Left renal cortex interstitium (tissue), 4 donors: ENCODE data around the gene CD109. TPM values are rescaled to one million over a fixed set of nuclear protein-coding genes. Genes with fewer than 3 reads are reported as not detected.
"Not testable (repeated sequence)": the region's sequence is repeated elsewhere in the genome, so short reads cannot be mapped to it uniquely, and the experiment has no call there.

Experiments used
- DNase-seq, 4 donors: peaks; one replicate each; pipeline ENCODE4 v3.0.0-alpha.2; 2013; ENCODE audit warnings: low read depth in 4 of 4, low spot score in 2 of 4, missing footprints in 1 of 4
- polyA plus RNA-seq, 4 donors: library from polyadenylated mRNA; unstranded; fragments of 120-200 nt; gene quantifications; one replicate each; pipeline ENCODE4 v1.2.1, GENCODE V29; 2013; ENCODE audit not compliant: insufficient read length in 4 of 4

Gene CD109
- polyA plus RNA-seq, 4 donors: 11.1 to 15.5 (median 12.8) TPM

DNA sequence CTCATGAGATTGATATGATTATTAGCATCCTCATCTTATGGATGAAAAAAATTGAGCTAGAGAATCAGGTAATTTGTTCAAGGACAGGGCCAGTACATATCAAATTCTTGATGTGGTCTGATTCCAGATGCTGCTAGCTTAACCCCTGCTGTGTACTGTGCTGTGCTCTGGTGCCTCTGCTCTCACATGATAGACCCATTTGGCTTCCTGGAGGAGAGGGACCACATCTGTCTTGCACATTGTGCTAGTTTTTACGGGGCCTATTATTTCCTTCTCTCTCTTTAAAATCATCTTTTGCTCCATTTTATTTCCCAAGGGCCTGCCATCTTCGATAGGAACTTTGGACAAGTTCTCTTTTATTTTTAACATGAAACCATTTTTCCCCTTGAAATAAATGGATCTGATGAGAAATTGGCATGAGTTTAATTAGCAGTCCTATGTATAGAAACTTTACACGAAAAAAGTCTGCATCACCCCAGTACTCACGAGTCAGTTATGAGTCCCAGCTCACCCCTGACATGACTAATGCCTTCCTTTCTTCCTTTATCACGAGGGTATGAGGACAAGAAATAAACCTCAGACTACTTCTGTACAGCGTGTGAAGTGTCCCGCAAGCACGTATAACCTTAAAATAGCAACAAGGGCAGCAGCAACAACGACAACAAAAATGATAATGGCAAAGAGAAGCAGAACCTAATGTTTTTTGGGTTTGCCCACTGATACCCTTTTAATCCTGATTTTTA, 26.5 kb downstream of the CD109 start:
- DNase-seq: no peak

DNA sequence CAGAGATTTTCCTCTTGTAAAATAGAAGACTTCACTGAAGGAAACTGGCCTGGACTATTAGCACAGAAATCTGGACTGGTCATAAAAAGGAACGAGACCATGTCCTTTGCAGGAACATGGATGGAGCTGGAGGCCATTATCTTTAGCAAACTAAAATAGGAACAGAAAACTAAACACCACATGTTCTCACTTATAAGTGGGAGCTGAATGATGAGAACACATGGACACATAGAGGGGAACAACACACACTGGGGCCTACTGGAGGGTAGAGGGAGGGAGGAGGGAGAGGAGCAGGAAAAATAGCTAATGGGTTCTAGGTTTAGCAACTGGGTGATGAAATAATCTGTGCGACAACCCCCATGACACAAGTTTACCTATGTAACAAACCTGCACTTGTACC, 27.5 kb downstream of the CD109 start:
- DNase-seq: not testable (repeated sequence)

DNA sequence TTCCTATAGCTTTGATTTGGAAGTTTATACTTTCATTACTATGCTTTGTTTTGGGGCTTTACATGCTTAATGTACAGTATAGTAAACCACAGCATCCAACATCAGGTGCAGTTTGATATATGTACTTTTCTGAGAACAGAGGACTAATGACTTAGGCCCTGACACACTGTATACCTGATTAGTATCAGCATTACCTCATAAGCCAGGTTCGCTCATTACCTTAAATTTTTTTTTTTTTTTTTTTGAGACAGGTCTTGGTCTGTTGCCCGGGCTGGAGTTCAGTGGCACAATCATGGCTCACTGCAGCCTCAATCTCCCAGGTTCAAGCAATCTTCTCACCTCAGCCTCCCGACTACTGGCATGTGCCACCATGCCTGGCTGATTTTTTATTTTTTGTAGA, 28.4 kb downstream of the CD109 start:
- DNase-seq: no peak

DNA sequence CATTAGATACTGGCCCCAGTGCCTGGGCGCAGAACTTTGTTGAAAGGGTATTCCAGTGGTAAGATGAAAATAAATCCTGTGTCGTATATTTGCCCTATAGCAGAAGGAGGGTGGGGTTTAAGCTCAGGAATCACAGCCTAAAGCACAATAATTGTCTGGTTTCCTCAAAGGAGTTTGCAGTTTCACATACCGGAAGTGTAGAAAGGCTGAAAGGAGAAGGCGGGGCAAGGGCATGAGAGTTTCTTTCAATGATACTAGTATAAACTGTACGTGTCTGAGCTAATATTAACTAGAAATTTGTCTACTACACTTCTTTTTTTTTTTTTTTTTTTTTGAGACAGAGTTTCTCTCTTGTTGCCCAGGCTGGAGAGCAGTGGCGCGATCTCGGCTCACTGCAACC, 29.2 kb downstream of the CD109 start:
- peak in 1 of 4 donors; percentile 13 for DNase-seq

DNA sequence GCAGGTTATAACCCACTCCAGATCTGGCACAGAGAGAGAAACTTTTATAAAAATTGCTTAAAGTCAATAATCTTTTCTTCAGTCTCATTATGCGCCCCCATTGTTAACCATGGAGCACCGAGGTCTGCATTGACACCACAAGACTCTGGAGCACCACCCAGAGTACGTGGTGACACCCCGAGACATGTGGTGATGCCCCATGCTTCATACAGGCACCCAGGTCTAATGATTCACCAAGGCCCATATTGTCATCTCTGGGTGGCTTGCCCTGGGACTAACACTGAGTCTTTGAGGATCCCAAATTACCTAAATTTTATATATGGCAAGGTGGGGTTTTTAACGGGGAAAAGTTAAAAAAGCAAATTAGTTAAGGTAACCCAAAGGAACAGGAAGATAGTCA, 31.1 kb downstream of the CD109 start:
- no peak for DNase-seq

DNA sequence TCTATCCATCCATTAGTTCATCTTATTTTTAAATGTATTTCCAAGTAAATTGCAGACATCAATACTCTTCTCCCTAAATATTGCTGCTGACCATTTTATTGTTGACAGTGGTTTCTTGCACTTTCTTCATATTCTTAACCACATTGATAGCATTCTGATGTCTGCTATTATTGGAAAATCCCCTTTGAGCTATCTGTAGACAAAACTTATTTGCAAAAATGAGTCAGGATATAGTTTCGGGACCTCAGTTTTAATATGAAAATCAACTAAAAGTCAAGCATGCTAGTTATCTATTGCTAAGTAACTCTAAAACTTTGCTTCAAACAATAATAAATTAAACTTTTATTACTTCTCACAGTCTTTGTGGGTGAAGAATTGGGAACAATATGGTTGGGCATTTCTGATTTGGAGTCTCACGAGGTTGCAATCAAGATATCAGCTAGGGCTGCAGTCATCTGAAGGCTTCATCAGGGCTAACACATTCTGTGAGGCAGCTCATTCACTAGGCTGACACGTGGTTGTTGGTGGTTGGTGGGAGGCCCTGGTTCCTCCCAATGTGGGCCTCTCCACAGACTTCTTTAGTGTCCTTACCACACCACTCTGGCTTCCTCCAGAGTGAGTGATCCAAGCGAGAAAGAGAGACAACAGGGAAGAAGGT, 32.7 kb downstream of the CD109 start:
- DNase-seq: no peak

DNA sequence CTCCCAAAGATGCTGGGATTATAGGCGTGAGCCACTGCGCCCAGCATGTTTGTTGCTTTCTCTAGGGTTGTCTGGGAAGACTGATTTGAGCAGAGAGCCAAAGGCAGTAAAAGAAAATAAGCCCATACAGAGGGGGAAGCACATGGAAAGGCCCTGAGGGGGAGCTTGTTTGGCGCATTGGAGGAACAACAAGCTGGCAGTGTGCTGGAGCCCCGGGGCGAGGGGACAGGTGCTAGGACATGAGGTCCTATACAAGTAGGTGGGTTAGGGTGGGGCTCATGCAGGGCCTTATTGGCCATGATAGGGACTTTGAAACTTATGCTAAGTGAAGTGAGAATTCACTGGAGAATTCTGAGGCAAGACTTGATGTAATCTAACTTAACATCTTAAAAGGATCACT, 35.3 kb downstream of the CD109 start:
- DNase-seq: no peak

DNA sequence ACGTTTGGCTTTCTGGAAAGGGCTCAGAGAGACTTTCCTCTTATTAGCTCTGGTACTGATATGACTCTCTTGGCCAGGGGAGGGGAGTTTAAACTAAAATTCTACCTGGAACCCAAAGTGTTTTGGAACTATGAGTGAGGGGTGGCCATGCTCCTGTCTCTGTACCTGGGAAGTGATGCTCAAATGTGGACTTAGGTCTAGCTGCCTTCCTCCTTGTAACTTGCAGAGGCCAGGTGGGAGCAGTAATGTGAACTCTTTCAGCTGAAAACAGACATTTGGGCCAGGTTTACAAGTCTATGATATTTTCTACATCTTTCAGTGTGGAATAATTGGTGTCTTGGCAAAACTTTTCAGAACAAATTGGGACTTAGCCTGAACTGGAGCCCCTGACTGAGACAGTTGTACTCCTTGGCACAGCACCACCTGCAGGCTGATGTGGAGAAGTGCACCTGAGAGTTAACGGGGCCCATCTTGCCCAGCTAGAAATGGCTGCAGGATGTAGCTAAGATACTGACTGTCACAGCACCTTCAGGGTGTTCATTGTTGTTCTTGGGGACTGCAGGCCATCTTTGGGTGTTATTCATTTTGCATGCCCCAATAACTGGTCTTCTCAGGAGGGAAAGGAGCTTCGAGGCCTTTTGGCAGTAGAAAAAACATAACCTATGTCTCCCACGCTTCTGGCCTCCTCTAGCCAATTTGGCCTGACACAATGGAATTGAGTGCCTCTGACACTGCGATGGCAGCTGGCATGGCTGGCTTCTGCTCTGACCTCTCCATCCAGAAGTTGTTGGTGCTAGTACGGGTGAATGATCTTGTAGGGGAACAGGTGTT, 37.1 kb downstream of the CD109 start:
- peak in 3 of 4 donors; percentile 26 to 62 (median 37) for DNase-seq

DNA sequence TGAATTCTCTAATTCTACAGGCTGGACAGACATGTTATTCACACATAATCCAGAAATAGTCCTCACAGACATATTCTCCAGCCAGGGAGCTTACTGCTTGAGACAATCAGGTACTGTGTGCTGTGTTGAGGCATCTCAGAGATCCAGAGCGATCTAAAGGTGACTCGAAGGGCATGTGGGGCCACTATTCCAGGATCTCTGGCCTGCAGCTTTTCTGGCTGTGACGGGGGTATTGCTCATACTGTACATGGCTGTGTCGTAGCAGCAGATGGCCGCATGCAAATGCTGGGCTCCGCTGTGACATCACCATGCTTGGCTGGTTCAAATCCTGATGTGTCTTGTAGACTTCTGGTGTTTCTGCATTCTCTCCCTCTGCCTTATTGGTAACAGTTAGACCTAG, 37.8 kb downstream of the CD109 start:
- no peak for DNase-seq

DNA sequence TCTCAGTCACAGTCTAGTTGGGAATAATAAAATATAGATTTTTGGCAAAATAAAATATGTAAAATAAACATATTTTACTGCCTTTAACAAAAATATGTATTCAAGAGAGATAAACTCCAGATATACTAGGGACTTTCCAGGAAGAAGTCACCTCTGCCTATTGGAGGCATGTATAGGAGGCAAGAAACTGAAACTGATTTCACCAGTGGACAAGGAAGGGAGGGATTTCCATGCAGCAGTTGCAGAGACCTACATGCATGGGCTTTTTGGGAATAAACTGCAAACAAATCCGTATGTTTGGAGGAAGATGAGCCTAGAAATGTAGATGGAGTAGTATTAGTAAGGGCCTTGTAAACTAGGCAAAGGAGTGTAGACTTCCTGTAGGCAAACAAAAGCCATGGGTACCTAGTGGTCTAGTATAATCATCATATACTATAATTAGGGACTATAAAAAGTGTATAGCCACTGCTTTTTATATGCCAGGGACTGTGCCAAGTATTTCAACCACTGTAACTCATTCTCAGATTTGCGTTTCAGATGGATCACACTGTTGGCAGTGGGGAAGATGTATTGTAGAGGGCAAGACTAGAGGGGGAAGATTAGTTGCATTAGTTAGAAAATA, 38.9 kb downstream of the CD109 start:
- DNase-seq: no peak

DNA sequence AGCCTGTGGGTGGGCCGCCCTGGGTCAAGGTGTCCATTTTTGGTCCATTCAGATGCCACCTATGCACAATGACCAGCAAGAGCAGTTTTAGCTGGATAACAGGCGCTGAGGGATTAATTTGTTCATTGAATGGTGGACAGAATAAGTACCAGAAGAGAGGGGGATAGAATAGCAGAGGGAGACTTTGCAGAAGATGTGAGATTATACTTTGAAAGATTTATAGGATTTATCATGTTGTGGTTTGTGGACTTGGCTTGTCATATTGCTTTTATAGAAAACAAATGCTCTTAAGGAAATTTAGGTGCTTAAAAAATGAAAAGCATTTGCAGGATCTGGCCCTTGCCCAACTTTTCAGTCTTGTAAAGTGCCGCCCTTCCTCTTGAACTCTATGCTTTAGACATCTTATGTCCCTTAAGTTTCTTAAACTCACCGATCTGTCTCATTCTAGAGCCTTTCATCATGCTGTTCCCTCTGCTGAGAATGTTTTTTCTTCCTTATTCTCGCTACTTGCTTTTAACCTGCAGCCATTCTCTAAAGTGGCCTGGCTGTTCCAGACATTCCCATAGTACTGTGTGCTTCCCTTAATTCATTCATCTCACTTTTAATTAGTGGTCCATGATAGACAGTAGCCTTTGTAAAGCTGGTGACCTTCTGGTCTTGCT, 42.5 kb downstream of the CD109 start:
- DNase-seq: no peak

DNA sequence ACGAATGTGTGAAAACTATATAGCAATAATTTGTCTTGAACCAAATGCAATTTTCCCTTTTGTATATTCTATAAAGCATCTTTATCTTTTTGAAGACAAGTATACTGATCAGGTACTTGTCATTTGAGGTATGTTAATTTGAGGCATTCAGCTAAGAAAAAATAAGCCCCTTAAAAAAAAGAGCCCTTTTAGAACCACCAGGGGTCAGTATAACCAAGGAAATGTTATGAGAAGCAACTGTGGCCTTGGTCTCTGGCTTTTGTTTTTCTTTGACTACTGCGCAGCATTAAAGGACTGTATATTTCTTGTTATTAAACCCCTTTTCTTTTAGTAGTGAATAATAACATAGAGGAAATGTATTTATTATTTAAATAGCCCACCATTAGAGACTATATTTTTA, 43.1 kb downstream of the CD109 start:
- DNase-seq: peak in 3 of 4 donors; percentile 40 to 70 (median 52)

DNA sequence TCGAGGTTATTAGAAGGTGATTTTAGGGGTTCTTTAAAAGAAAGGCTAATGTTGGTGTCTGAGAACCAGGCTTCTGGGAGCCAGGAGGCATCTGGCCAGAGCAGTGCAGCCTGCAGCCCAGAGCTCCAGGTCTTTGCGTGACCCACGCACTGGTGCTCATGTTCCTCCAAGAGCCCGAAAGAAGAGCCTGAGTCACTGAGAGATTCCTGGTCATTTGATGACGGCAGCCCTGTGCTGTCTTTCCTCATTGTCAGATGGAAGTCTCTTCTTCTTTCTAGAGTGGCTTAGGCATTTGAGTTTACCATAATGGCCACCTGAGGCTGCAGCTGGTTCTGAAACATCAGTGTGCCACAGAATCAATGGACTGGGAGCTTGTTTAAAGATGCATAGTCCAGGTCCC, 46.4 kb downstream of the CD109 start:
- no peak for DNase-seq

DNA sequence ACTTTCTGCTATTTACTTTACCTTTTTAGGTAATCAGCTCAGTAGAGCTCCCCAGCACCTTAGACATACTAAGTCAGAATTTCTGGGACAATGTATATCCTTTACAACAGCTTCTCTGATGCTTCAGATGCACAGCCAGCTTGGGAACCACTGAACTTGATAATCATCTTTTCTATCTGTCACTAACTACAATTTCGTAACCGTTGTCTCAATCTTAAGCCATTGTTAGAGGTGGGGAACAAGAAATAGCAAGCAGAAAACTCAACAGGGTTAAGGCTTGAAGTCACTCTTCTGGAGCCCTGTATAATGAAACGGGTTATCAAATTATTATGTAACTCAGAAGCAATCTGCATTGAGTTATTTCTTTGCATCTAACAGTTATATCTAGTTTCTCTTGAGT, 47.1 kb downstream of the CD109 start:
- no peak for DNase-seq

DNA sequence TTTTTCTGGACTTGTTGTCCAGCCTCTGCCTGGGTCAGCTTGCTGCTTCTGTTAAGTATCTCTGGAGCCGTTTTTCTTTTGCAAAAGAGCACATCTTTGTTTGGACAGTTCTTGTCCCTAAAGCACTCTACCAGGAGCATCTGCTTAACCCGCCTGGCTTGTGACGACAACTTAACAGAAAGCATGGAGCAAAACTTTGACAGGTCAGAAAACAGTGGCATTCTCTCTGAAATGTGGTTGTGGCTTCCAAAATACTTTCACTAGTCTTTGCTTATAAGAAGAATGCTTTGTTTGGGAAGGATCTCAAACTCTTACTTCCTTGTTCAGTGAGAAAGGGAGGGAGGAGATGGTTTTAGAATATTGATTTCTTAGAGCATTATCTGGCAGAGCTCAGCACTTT, 47.6 kb downstream of the CD109 start:
- no peak for DNase-seq

DNA sequence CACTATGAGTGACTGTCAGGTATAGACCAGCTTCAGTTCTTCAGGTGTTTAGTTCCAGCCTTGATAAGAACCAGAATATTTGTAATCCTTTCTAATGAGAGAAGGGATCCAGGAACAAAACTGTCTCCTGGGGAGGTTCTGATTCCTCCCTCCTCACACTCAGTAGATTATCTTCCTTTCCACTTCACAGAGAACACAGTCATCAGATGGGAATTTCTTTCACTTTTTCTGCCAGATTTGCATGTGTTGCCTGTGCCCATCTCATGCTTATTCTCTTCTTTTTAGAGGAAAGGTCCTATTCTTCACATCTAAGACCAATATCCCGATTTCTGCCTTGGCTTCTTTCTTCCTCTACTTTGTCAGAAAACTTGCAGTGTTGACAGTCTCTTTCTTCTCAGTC, 50.8 kb downstream of the CD109 start:
- DNase-seq: no peak

DNA sequence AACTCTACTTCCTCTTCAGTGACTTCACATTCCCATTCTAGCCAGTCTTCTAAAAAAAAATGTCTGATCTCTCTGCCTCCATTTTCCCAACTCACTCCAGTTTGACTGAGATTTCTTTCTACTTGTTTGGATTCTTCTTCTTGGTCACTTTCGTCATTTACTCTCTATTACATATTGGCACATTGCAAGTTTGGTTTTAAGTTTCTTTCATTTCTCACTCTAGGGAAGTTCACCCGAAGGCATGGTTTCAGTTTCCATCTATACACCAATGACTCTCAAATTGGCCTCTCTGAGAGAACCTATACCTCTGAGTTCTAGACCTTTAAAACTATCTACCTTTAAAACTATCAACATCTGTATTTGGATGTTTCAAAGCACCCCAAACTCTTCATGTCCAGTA, 51.3 kb downstream of the CD109 start:
- no peak for DNase-seq

DNA sequence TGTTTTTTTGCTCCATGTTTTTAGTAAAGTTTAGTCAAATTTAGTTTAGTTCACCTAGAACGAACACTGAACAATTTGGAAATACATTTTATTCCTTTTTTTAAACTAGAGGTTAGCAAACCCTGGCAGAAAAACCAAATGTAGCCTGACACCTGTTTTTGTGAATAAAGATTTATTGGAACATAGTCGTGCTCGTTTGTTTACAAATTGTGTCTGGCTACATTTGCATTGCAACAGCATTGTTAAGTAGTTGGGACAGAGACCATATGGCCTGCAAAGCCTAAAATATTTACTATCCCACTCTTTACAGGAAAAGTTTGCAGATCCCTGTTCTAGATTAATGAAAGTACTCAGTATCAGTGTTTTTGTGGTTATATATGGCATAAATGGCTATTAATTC, 56.9 kb downstream of the CD109 start:
- no peak for DNase-seq

DNA sequence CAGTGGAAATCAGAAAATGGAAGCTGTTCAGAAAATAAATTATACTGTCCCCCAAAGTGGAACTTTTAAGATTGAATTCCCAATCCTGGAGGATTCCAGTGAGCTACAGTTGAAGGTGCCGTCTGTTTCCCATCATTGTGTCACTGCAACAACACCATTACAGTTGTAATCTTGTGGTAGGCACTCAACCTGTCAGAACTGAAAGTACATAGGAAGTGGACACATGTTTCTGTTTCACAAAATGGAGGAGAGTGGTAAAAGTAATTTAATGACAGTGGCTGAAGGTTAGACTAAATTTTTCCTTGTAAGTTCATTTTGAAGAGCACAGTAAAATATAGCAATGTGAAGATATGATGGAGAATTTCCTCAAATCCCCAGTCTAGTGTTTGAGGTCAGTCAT, 70.0 kb downstream of the CD109 start:
- DNase-seq: no peak

DNA sequence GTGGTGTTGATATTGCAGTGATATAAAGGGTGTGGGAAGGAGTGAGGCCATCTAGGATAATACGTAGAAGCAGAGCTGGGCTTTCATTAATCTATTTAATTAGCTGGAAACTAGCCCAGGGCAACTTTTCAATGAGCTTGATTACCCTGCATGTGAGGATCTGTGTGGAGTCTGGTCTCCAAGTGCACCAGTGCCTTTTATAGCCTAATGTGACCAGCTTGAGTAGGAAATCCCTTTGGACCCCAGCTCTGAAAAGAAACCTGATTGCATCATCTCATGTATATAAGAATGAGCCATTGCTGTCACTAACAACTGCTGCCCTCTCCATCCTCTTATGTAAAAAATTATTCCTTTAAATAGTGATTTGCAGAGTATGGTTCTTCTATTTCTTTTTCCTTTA, 72.6 kb downstream of the CD109 start:
- DNase-seq: no peak

DNA sequence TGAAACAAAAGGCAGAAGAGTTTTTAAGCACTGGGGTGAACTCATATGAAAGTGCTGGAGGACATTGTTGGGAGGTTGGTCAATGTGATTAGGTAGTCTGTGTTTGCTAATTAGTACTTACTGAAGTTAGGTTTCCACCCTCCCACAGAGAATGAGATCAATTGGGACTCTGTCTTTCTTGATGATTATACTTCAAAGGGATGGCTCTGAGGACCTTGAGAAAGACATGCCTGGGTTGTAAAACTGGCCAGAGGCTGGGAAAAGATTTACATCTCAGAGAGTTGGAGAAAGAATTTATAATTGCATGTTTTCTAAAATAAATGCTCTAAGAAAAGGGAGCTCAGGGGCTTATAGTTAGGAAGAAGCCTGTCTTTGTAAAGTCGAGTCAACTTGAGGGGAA, 74.0 kb downstream of the CD109 start:
- no peak for DNase-seq
